ENCODE results near the gene CLBA1.

The CLBA1 gene

DNA sequence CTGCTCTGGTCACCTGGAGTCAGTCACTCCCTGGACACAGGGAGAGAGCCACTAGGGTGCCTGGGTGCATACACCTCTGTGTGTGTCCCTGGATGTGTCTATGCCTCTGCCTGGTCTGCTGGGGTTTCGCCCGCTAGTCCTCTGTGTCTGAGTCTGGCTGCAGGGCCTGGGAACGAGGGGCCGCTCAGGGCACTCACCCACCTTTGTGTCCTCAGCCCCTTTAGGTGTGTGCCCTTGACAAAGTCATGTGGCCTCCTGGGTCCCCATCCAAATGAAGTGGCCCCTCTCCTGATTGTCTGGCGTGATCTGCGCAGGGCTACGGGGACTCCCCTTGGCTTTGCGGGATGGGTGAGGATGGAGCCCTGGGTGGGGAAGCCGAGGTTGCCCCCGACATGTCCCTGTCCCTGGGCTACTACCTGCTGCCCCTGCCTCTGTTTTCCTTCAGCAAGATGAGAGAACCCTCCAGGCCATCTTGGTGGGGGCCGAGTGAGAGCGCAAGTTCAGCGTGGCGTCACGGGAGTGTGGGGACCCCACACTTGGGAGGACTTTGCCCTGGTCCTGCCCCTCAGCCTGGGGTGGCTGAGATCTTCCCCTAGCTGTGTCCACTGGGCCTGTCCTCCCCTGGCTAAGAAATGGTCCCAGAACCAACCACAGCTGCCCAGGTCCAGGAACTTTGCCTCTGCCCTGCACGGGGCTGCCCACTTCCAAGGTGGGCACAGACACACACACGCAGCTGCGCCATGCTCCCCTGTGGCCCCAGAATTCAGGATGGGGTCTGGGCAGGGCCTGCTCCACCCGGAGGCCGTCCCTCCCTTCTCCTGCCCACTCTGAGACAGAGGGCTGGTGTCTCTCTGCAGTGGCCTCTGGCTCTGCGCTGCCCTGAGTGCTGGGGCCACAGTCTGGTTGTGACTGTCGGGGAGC is 4.7 kb upstream of the CLBA1 start:
- no peak for DNase-seq

DNA sequence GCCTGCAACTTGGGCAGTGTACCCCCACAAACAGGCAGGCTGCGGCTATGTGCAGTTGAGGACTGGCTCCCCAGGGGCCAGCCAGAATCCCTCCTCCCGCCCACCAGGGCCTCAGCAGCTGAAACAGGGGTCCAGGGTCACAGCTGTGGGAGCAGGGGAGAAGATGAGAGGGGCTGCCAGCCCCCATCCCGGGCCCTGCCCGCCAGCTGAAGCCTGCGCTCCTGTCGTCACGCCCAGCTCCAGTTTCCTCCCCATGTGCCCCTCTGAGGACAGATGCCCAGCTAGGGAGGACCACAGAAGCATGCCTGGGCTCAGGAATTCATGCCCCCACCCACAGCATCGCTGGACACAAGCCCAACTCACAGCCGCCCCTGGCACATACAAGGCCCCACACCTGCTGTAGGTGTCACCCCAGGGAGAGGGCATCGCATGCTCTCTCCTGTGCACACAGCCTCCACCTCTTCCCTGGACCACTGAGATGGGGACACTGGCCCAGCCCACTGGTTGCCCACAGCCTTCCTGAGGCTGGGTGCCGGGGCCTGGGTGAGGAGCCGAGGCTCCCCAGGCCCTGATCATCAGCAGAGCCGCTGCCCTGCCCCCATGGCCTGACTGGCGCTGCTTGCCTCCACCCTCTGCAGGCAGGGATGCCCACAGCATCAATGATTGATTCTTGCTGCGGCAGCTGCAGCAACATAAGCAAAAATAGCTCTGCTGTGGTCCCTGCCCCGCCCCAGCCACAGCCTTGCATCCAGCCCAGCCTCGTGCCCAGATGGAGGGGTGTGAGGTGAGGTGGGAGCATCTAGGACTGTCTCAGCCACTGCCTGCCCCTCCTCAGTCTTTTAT is 3.7 kb upstream of the CLBA1 start:
- DNase-seq, result no peak

DNA sequence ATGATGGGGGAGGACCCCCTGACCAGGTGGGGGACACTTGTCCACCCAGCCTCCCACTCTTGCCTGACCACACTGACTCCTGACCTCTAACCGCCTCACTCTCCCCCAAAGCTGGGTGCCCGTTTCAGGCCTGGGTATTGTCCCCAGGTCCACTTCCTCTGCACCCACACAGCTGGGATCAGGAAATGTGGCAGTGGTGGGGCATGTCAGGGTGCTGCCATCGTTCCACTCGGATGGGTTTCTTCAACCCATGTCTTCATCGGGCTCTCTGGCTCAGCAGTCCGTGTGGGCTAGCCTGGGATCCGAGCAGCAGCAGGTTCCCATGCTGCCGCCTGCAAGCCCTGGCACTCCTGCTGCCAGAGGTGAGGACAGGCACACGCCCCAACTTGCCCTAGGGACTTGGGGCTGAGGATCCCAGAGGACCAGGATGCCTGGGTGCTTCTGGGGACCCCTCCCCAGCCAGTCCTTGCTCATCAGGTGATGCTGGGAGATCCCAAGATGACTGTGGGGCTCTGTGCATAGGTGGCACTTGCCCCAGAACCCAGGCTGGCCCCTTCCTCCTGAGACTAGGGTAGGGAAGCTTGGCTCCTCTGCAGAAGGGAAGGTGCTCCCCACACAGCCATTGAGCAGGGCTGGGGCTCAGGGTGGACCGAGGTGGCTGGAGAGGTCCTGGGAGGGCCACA is 2.9 kb upstream of the CLBA1 start:
- DNase-seq, result no peak

DNA sequence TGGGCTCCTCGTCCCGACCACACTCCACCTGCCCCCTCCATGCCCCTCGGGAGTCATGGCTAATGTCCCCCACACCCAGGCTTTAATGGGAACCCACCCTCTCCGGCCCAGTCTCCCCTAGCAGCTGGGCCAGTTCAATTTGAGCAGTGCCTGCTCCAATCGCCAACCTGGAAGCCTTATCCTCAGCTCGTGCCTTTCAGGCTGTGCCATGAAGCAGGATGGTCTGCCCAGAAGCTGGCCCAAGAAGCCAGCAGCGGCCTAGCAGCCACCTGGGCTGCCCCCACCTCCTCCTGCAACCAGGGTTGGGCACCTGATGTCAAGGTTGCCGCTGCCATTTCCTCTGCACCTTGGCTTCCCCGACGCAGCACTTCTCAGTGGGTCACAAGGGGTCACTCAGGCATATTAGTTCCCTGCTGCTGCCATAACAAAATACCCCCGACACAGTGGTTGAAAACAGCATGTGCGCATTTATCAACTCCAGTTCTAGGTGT is 2.3 kb upstream of the CLBA1 start:
- DNase-seq, result no peak

DNA sequence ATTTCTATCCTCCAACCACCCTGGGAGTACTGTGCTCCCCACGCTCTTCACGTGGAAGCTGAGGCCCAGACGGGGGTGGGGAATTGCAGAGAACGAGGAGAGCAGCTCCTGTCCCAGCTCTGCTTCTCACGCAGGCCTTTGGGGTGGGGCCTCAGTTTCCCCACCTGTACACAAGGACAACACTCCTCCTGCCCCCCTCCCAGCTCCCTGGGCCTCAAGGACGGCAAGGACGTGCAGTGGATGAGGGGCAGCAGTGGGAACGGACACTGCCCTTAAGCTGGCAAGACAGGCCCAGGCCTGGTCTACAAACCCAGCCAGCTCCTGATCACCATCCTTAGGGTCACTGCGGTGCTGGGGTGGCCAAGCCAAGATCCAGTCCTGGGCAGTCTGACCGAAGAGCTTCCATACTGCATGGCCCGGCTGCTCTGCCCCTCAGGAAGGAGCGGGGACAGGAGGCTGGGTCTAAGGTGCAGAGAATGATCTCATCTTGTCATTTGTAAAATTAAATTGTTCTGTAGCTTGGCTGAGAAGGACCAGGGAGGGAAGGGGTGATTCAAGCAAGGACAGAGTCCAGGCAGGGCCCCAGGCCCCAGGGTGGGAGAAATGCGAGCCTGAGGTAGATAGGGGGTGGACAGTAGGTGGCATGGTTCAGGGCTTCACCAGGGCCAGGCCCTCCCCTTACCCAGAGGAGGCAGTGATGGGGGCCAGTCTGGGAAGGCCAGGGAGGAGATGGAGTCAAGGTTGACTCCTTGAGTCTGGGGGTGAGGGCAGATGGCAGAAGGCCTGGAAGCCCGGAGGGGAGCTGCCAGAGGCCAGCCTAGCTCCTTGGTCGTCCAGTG is 1.3 kb upstream of the CLBA1 start:
- no peak for DNase-seq

DNA sequence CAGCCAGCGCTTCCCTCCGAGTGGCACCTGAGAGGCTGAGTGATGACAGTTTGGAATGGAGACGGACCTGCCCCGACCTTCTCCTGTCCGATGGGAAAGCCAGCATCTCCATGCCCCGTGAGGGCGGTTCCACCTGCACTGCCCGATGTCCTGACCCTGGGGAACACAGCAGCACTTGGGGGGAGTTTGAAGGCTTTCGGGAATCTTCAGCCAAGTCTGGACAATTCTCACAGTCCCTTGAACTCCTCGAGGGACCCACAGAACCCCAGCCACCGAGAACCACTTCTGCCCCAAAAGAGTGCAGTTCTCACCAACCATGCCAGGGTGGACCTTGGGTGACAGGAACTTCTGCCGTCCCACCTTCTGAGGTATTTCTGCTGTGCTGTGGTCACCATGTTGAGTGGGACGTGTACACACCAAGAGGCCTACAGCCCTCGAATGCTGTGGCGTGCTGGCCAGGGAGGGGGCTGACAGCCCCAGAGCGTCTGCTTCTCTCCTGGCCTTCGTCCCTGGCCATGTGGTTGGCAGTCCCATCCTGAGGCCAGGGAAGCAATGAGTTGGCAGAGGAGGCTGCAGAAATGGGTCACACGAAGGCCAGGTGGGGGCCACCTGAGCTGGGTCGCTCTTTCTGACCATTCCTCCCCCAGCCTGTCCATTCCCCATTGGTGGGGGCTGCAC is 1.0 kb downstream of the CLBA1 start:
- no peak for DNase-seq

DNA sequence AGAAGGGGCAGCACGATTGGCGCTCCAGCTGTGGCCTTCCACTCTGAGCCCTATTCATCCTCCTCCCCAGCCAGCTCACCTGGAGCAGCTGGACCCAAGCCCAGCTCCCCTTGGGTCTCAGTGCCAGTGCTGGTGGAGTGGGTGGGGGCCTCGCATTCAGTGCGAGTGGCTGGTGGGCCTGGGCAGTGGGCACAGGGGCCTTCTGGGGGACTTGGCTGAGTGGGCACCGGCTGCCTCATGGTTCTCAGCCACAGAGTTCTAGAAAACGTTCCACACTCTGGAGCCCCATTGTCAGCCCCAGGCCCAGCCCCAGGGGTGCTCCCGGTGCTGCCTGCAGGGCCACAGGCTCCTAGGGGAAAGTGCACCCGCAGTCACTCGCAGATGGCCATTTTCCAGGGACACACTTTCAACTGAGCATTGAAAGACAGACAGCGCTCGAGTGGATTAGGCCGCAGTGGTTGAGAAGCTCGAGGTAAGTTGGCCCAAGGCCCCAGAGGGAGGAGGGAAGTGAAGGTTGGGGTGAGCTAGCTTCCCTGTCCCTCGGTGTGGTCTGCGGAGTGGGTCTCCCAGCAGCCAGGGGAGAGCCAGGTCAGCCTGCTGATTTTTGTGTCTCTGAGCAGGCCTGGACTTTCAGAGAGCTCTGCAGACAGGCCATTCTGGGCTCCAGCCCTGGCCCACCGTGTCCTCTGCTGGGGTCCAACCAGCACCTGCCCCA is 3.8 kb downstream of the CLBA1 start:
- DNase-seq, result no peak

DNA sequence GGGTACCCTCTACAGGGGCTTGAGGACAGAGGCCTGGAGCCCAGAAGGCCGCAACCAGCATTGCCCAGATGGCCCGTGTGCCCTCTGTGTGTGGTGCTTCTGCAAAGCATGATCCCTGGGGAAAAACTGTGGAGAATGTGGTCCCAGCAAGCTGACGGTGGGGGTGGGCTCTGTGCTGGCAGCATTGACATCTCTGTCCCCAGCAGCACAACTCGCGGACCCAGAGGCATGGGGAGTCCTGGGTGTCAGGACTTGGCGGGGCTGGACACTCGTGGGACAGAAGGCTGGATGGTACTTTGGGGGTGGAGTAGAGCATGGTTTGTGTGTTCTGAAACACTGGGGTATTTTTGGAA is 4.3 kb downstream of the CLBA1 start:
- no peak for DNase-seq

DNA sequence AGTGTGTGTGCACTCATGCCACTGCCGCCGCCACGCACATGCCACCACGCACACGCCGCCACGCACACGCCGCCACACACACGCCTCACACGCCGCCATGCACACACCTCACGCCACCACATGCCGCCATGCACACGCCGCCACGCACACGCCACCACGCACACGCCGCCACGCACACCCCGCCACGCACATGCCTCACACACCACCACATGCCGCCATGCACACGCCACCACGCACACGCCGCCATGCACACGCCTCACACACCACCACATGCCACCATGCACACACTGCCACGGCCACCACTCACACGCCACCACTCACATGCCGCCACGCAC is 6.3 kb downstream of the CLBA1 start:
- no peak for DNase-seq

DNA sequence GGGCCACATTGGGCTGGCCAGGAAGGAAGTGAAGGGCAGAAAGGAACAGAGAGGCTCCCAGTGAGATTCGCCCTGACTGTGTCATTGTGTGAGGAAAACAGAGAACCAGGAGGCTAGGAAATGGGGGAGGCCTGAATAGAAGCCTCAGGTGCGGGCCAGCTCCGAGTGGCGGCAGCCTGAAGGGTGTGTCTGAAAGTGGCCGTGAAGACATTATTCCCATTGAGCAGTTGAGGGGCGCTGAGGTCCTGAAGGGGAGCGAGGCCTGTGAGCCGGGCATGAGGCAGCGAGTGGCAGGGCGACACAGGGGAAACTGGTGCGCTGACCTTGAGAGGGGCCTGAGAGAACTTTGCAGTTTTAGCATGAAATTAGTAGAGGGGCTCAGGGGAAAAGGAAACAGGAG is 6.9 kb downstream of the CLBA1 start:
- DNase-seq, result no peak

DNA sequence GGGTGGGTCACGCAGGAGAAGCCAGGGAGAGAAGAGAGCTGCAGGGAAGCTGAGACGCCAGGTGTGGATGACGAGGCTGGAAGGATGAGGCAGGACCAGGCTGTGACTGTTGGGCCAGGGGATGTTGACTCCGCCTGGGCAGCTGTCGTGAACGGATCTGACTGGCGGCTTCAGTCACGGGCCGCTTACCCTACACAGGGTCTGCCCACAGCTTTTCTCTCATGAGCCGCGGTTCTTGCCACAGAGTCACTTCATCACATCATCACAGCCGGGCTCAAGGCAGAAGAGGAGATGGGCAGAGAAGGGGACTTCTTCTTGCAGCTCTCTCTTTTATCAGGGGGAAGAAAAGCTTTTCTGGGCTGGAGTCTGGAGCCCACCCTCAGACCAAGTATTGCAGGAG is 7.7 kb downstream of the CLBA1 start:
- no peak for DNase-seq

DNA sequence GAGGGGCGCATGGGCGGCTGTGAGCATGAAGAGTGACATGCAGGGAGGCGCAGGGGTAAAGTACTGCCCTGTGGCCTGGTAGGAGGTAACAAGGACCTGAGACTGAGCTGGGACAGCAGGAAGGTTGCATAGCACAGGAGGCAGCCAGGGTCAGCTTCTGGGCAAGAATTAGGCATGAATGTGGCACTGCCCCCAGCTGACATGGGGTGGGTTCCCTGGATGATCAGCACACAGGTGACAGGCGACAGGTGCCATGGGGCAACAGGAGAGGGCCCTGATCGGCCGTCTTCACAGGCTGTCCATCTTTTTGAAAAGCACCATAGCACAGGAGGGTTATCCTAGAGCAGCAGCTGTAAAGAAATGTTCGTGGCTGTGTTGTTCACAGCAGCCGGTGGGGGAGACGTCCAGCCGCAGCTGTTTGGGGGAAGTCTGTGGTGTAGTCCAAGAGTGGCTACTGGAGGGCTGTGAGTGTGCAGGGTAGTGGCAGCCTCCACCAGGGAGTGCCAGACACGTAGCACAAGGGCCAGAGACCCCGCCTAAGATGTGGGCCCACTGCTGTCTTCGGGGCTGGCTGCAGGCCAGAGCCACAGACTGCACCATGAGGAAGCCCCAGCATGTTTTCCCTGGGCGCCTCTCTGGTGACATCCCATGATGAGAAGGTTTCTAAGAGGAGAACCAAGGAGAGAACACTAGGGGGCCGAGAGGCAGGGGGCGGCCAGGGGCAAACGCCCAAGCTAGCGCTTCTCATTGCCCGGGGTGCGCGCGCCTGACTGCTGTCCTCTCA is 8.4 kb downstream of the CLBA1 start:
- no peak for DNase-seq

DNA sequence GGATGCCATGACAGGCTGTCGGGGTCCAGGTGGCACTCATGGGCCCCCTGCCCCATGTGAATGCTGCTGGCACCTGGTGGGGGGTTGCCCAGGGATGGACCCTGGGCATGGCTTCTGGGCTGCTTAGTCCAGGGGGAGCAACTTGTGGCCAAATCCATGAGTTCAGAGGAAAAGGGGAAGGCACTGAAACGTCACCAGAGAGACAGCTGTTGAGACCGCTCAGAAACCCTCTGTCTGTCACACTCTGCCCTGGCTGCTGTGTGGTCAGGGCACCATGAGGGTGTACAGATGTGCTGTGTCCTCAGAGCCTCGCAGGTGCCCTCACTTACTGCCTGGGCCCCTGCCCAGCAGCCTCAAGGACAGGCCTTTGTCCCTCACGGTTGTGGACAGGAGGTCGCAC is 9.4 kb downstream of the CLBA1 start:
- no peak for DNase-seq

DNA sequence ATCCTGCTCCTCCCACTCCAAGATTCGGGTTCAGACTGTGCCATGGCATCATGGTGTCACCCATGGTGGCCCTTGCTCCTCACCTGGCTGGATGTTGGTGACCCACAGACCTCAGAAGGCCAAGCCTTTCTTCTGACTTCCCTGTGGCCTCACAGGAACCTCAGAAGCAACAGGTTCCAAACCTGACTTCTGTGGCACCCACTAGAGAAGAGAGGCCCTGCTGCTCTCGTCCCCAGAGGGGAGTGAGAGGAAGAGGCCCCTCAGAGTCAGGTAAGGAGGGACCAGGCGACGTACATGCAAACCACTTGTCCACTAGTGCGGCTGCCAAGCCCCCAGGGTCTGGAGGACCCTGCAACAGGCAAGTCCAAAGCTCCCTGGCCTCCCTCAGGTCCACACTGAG is 10.4 kb downstream of the CLBA1 start:
- no peak for DNase-seq

DNA sequence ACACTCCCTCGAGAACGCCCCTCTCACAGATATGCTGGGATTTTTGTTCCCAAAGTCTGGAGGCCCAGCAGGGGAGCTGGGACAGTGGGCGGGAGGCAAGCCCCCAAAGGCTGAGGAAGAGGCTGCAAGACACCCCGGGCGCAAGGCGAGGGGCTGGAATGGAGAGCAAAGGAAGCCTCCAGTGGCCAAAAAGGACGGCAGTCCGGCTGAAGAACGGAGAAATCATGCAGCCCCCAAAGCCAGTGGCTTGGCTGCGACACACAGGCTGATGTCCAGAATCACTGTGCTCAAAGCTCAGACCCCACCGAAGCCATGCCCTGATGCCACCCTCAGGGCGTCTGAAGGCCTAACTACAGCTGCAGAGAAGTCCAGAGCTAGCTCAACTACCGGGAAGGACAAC is 10.9 kb downstream of the CLBA1 start:
- no peak for DNase-seq

DNA sequence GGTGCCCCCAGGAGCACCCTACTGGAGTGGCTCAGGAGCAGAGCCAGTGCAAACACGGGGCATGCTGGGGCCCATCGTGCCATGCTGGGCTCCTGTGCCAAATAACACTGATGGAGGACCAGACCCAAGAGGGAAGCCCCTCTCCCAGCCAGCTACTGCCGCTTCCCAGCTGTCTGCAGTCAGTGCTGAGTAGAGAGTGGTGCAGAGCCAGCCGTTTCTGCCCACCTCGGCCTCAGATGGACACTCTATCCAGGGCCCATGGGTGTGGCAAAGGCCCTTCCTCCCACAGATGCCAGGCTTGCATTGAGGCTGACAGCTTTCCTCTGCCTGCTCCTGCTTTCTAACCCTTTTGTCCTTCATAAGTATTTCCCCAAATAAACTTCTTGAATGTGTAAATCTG is 13.2 kb downstream of the CLBA1 start:
- DNase-seq, result no peak

DNA sequence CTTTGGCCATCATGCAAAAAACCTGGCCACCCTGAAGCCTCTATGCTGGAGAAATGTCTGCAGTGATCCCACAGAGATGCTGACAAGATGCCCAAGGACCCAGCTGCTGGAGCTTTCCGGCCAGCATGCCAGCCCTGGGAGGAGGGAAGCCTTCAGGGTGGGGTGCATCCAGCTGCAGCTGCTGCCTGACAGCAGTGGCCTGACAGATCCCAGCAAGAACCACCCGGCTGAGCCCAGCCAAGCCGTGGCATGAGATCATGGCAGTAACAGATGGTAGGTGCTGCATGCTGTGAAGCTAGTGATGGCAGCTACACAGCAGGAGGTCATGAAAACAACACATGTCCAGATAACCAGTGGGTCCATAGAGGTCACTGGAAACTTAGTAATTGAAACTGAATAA is 13.8 kb downstream of the CLBA1 start:
- no peak for DNase-seq

DNA sequence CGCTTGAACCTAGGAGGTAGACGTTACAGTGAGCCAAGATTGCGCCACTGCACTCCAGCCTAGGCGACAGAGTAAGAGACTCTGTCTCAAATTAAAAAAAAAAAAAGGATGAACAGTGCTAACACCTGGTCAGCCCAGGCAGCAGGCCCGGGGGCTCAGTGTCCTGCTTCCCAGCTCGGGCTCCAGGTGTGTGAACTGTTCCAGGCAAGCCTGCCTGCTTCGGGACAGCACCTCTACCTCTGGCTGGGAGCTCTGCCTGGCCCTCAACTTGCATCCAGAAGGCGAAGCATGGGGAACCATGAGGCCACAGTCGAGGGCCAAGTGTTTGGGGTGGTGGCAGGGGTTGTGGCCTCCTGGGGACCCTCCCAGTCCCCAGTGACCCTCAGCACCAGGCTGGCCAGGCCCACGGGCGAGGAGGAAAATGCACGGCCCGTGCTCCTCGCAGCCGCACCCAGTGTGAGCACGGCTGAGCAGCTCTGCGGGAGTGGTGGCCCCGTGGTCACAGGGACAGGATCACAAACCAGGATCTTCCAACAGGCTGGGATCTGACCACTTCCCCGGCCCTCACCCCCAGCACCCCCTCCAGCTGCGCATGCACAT is 19.8 kb downstream of the CLBA1 start:
- no peak for DNase-seq

DNA sequence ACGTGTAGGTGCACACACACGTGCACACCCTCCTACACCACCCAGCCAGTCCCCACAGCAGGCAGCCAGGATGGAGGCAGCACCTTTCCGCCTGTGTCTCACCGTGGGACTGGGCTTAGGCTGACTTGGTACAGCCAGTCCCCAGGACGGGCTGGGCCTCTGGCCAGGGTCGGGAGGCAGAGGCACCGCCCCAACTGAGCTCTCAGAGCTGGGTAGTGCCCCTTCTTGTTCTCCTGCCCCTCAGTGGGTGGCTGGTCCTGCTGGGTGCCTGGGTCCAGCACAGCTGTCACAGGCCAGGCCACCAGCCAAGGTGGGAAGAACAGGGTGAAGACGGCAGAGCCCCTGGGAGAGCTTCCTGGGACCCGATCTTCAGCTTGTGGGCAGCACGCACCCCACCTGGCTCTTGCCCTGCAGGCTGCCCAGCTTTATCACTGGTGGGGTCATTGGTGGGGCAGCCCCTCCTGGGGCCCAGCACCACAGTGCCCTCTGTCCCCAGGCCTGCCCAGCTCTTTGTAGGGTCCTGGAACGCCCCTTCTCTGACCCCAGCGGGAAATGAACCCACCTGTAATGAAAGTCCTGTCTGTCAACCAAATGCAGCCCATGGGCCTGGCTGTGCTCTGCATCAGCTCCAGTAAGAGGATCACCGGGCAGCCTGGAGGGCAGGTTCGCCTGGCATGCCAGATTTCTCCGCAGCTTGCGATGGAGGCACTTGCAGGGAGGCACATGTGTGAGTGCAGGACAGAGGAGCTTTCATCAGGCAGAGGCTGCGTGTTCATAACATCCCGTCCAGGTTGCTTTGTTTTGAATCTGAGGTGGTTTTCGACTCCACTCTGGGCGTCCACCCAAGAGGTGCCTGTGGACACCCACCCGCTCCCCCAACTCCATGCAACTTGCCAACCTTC is 20.6 kb downstream of the CLBA1 start:
- DNase-seq, result no peak

Measured in NCI-H2029 treated with DMSO at 0.1 percent for 48 hours (cell line).